ENCODE results near the gene TRIM29. TPM values are rescaled to one million over a fixed set of nuclear protein-coding genes. Genes with fewer than 3 reads are reported as not detected.
"Not testable (repeated sequence)": the region's sequence is repeated elsewhere in the genome, so short reads cannot be mapped to it uniquely, and the experiment has no call there.

Gene TRIM29
- total RNA-seq, 1 experiment from 2014 or later = not detected

GRCh38 chr11:120146413-120147093 lies 8.6 kb upstream of the TRIM29 start:
- Histone ChIP-seq H3K9me3 (peaks cover 3% of the 10 kb centered on the region; the same call in 1 of the 2 replicates), H3K4me3 (no peak overlapping the region), H3K27me3 (peaks cover 22% of the 10 kb centered on the region), H3K36me3 (no peaks in the 10 kb centered on the region)
- DNase-seq = no peak

GRCh38 chr11:120144501-120144900 lies 6.6 kb upstream of the TRIM29 start:
- Histone ChIP-seq H3K27me3 (peaks cover 12% of the 10 kb centered on the region), H3K4me3 (no peak overlapping the region), H3K36me3 (no peaks in the 10 kb centered on the region), H3K9me3 (no peaks in the 10 kb centered on the region)
- DNase-seq = no peak

GRCh38 chr11:120143472-120143871 lies 5.6 kb upstream of the TRIM29 start:
- H3K36me3 ChIP-seq, H3K27me3 ChIP-seq, DNase-seq, H3K9me3 ChIP-seq, H3K4me3 ChIP-seq: not testable (repeated sequence)

DNA sequence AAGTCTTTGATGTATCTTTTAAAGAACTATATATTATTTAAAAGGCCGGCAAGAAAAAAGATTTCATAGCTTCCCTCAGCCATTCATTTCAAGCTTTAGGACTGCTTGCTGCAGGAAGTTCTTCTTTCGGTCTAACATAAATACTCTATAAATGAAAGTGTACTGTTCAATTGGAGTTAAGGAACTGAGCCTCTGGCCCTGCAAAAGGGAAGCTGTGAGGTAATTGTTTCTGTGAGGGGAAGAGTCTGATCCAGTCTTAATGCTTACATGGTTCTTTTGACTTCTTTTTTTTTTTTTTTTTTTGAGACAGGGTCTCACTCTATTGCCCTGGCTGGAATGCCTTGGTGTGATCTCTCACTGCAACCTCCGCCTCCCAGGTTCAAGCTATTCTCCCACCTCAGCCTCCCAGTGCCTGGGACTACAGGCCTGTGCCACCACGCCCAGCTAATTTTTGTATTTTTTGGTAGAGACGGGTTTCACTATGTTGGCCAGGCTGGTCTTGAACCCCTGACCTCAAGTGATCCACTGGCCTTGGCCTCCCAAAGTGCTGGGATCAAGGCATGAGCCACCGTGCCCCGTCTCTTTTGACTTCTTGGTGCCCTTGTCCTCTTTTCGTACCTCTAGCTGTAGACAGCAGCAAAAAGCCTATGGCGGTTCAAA lies 4.7 kb upstream of the TRIM29 start:
- Histone ChIP-seq H3K4me3 (no peak overlapping the region), H3K36me3 (no peaks in the 10 kb centered on the region), H3K9me3 (no peaks in the 10 kb centered on the region), H3K27me3 (no peaks in the 10 kb centered on the region; the same call in none of the 2 replicates)
- no peak for DNase-seq

DNA sequence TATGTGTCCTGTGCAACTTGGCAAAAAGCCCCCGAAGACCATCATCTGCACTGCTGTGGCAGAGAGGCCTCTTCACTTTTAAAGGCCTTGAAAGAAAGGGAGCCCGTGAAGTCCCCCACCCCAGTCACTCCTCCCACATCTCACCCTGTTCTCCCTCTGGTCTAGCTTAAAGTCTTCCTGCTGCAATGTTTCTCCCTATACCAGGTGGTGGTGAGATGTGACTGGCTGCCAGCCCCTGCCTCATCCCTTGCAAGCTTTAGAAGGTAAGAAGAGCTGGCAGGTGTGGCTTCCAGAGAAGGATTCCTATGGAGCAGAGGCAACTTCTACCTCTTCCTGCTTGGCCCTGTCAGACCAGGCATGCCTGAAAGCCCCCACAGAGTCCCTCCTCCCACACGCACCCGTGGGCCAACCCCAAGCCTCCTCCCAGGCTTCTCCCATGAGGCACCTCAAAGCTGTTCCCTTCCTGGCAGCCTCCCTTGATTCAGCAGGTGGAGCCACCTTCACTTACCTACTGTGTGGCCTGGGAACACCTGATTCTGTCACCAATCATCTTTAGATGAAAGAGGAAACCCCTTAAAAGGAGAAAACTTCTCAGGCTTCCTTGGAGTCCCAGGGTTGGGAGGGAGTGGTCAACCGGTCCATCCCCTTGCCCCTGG lies 4.0 kb upstream of the TRIM29 start:
- H3K27me3 ChIP-seq = no peaks in the 10 kb centered on the region
- H3K4me3 ChIP-seq = no peak overlapping the region
- H3K9me3 ChIP-seq = no peaks in the 10 kb centered on the region
- no peak for DNase-seq
- no peaks in the 10 kb centered on the region for H3K36me3 ChIP-seq

- no peak overlapping the region for H3K4me3 ChIP-seq
- H3K27me3 ChIP-seq = no peaks in the 10 kb centered on the region
- H3K9me3 ChIP-seq = no peaks in the 10 kb centered on the region
- H3K36me3 ChIP-seq = no peaks in the 10 kb centered on the region
- DNase-seq = no peak
Observed at GRCh38 chr11:120141113-120141767, 3.3 kb upstream of the TRIM29 start.

DNA sequence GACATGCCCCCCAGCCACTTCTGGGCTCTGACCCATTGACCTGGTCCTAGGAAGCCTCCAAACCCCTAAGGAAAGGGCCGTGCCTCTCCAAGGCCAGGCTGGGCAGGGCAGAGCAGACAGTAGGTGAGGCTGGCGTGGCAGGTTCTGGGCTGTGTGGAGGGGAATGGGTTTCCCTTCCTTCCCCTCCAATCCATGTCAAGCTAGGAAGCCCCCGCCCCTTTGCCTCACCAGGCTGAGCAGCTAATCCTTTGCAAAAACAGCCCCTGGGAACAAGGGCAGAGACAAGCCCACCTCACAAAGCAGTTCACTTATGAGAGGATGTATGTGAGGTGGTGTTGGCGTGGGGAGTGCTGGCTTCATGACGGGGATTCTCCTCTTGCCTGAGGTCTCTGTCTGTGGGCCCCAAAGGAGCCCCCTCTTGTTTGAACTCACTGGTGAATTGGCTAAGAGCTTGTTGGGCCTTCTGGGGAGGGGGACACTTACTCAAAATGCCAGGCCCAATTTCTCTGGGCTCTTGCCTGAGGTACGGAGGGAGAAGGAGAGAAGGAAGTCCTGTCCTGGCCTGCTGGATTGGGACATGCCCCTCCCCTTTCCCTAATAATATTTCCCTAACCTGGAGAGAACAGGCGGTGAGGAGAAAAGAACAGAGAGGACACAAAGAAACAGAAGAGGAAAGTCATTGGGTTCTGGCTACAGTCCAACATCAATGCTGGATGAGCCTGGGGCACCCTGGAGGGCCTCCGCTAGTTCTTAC lies 1.6 kb upstream of the TRIM29 start:
- H3K4me3 ChIP-seq = no peak overlapping the region
- no peaks in the 10 kb centered on the region for H3K36me3 ChIP-seq
- H3K27me3 ChIP-seq = no peaks in the 10 kb centered on the region
- no peaks in the 10 kb centered on the region for H3K9me3 ChIP-seq
- no peak for DNase-seq

GRCh38 chr11:120137187-120137610 lies 714 bp downstream of the TRIM29 start:
- Histone ChIP-seq H3K9me3 (no peaks in the 10 kb centered on the region), H3K4me3 (no peak overlapping the region), H3K27me3 (no peaks in the 10 kb centered on the region), H3K36me3 (no peaks in the 10 kb centered on the region)
- no peak for DNase-seq

- DNase-seq = no peak
- Histone ChIP-seq H3K4me3 (no peak overlapping the region), H3K9me3 (no peaks in the 10 kb centered on the region), H3K27me3 (no peaks in the 10 kb centered on the region), H3K36me3 (no peaks in the 10 kb centered on the region)
Observed at GRCh38 chr11:120136356-120136755, 1.6 kb downstream of the TRIM29 start.

- H3K36me3 ChIP-seq = no peaks in the 10 kb centered on the region
- no peak overlapping the region for H3K4me3 ChIP-seq
- no peaks in the 10 kb centered on the region for H3K27me3 ChIP-seq
- no peak for DNase-seq
- no peaks in the 10 kb centered on the region for H3K9me3 ChIP-seq
Observed at GRCh38 chr11:120135838-120136237, 2.1 kb downstream of the TRIM29 start.

DNA sequence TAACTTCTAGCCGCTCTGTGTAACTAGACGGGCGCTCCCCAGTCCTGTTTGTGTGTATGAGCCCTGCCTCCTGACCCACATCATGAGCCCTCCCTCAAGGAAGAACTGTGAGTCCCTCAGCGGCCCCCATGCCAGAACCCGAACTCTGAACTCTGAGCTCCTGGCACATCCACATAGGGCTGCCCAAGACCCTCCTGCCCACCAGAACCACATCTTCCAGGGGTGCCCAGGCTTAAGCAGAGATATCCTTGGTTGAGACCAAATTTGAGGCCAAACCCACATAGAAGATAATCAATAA lies 3.0 kb downstream of the TRIM29 start:
- H3K4me3 ChIP-seq = no peak overlapping the region
- DNase-seq = no peak
- H3K9me3 ChIP-seq = no peaks in the 10 kb centered on the region
- H3K27me3 ChIP-seq = no peaks in the 10 kb centered on the region
- H3K36me3 ChIP-seq = no peaks in the 10 kb centered on the region

DNA sequence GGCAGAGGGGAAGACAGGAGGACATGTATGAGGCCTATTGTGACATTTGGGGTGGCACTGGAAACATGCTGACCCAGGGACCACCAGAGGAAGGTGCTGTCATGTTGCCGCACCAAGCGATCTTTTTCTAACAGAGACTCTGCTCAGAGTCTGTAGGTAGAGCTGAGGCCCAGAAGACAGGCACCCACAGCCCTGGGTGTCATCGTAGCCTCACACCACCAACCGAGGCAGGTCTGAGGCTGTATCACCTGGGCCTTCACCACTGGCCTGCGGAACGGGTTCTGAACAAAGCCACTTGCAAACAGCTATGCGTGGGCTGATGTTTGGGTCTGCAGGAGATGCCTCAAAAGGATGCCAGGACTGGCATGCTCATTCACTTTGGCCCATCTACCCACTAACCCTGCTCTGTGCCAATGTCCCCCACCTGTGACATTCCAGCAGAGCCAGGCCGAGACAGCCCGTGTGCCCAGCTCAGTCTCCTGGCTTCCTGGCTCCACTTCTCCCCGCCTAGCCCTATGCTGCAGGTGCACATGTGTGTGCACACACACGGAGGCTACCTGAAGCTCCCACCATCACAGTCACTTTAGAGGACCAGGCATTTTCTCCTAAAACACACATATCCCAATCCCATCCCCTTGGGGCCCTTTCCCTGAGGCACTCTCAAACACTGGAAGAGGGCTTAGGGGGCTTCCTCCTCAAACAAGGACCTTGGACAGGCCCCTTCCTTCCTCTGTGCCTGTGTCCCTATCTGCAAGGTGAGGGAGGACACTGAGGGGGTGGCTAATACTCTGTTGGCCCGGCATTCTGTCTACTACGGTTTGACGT lies 3.6 kb downstream of the TRIM29 start:
- no peaks in the 10 kb centered on the region for H3K27me3 ChIP-seq
- H3K36me3 ChIP-seq = no peaks in the 10 kb centered on the region
- no peaks in the 10 kb centered on the region for H3K9me3 ChIP-seq
- H3K4me3 ChIP-seq = no peak overlapping the region
- DNase-seq = no peak

DNA sequence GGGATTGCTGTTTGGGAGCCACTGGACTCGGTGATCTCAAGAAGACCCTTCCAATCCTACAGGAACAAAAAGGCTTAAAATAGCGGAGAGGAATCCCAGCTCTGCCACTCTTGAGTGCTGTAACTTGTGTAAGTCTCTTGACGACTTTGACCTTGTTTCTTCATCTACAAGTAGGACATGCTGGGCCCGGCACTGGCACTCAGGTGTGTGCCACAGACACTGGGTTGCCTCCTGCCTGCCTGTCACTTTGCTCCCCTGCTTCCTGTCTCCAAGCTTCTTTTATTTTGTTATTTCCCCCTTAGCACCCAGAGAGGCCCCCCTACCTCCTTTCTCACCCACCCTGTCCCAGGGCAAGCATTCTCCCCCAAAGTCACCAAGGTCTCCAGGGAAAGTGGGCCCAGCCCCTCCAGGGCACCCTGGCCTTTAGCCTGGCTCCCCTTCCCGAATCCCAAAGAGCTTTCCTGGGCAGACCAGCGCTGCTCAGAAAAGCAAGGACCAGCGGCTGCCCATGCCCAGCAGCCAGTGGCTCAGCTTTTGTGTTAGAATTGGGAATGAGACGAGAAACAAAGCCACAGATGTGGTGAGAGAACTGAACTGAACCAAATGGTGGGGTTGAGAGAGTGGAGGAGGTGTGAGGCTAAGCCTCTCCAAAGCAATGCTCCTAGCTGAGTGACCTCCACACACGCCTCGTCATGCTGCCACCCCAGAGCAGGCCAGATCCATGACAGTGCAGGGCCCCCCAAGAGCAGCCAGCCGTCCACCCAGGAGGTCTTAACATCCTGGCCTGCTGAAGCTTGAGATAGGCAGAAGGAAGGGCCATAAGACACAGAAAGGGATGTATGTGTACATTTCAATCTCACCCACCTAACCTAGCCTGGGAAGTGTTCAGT lies 4.5 kb downstream of the TRIM29 start:
- DNase-seq = no peak
- Histone ChIP-seq H3K9me3 (no peaks in the 10 kb centered on the region), H3K4me3 (no peak overlapping the region), H3K36me3 (no peaks in the 10 kb centered on the region), H3K27me3 (no peaks in the 10 kb centered on the region)

DNA sequence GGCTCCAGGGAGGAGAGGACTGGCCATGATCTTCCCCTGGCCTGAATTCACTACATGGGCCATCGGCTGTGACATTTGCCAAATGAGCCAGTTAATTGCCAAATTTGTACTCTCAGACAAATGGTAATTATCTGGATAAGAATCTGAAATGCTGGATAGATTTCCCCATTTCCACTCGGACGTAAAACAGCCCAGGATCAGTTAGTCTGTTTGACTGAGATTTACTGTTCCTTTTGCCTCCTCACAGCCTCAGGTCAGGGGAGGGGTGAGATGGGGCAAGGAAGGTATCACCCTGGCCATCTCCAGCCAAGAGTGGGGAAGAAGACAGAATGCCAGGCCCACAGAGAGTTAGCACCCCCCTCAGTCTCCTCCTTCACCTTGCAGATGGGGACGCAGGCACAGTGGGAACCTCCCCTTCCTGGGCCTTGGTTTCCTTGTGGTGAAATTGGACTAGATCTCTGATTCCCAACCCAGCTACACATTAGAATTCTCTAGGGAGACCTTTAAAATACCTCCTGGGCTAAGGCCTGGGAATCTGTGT lies 5.2 kb downstream of the TRIM29 start:
- Histone ChIP-seq H3K4me3 (no peak overlapping the region), H3K27me3 (no peaks in the 10 kb centered on the region), H3K9me3 (no peaks in the 10 kb centered on the region), H3K36me3 (no peaks in the 10 kb centered on the region)
- no peak for DNase-seq
